ENCODE data around the gene ANK3.

DNA sequence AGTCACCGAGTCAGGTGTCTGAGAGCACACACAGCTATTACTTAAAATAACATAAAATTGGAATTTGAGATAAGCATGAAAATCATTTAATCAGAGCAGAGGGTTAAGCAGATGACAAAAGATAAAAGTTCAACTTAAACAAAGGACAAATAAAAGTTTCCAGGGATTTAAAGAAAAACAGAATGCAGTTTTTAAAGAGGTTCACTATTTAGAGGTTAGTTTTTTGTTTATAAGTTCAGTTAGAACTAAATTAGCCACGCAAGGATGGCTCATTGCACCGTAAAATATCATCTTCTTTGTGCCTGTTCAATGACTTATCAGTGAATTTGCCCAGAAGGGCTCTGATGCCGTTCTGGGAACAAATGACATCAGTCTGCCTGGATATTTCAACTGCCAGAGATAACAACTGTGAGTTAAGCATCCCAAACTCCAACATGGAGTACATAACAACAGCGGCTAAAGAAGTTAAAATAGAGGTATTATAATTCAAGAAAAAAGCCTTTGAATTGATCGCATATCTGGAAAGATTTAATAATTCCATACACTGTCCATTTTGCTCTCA is 107.8 kb downstream of the ANK3 start:
- TF ChIP-seq POLR2AphosphoS5 (IDR thresholded peaks at IDR 0.05) (no peak), EZH2 (IDR thresholded peaks at IDR 0.05; ENCODE audit: borderline replicate concordance, insufficient read depth, low read length, poor library complexity, severe bottlenecking) (no peak), EP300 (conservative IDR thresholded peaks at IDR 0.05; ENCODE audit: poor library complexity, severe bottlenecking) (no peak), REST (IDR thresholded peaks at IDR 0.05; ENCODE audit: borderline replicate concordance) (no peak), TAF1 (IDR thresholded peaks at IDR 0.05; ENCODE audit: low read depth) (no peak), RAD21 (conservative IDR thresholded peaks at IDR 0.05) (no peak), SMC3 (conservative IDR thresholded peaks at IDR 0.05; ENCODE audit: poor library complexity) (no peak)
- TF ChIP-seq, protein P1, sequence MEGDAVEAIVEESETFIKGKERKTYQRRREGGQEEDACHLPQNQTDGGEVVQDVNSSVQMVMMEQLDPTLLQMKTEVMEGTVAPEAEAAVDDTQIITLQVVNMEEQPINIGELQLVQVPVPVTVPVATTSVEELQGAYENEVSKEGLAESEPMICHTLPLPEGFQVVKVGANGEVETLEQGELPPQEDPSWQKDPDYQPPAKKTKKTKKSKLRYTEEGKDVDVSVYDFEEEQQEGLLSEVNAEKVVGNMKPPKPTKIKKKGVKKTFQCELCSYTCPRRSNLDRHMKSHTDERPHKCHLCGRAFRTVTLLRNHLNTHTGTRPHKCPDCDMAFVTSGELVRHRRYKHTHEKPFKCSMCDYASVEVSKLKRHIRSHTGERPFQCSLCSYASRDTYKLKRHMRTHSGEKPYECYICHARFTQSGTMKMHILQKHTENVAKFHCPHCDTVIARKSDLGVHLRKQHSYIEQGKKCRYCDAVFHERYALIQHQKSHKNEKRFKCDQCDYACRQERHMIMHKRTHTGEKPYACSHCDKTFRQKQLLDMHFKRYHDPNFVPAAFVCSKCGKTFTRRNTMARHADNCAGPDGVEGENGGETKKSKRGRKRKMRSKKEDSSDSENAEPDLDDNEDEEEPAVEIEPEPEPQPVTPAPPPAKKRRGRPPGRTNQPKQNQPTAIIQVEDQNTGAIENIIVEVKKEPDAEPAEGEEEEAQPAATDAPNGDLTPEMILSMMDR (IDR thresholded peaks at IDR 0.05; ENCODE audit: poor library complexity, severe bottlenecking), result no peak
